Testis (tissue), 2 donors: Measurements from ENCODE around the gene GALNT14.

Experiments used
- POLR2A ChIP-seq: fragments of 450-650 bp; IDR thresholded peaks from one replicate; pipeline ENCODE4 v1.6.1; 2017; ENCODE audit warnings: antibody characterized with exemption, mild to moderate bottlenecking, moderate library complexity
- TF ChIP-seq, protein P1 (sequence below), 3 experiments: fragments of 450-650 bp in 2 of 3; fragments of 200-600 bp in 1 of 3; sonication (generic) in 1 of 3; IDR thresholded peaks; one replicate each; pipeline ENCODE4 v1.5.1; 2016 to 2019; ENCODE audit warnings: antibody characterized with exemption in 3 of 3, mild to moderate bottlenecking in 2 of 3, moderate library complexity in 1 of 3

DNA sequence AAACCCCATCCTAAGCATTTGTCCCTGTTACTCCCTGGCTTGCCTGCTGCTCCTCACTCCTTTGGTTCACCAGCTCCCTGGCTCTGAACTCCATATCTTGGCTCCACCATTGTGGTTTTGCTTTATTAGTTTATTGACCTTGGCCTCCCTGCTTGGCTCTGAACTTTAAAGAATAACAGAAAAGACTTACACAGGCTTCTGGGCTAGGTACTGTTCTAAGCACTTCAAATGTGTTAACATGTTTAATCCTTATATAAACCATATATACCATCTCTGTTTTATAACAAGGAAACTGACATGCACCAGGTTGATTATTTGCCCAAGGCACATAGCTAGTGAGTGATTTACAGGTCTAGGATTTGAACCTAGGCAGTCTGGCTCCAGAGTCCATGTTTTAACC is 181.2 kb downstream of the GALNT14 start:
- TF ChIP-seq, protein P1, sequence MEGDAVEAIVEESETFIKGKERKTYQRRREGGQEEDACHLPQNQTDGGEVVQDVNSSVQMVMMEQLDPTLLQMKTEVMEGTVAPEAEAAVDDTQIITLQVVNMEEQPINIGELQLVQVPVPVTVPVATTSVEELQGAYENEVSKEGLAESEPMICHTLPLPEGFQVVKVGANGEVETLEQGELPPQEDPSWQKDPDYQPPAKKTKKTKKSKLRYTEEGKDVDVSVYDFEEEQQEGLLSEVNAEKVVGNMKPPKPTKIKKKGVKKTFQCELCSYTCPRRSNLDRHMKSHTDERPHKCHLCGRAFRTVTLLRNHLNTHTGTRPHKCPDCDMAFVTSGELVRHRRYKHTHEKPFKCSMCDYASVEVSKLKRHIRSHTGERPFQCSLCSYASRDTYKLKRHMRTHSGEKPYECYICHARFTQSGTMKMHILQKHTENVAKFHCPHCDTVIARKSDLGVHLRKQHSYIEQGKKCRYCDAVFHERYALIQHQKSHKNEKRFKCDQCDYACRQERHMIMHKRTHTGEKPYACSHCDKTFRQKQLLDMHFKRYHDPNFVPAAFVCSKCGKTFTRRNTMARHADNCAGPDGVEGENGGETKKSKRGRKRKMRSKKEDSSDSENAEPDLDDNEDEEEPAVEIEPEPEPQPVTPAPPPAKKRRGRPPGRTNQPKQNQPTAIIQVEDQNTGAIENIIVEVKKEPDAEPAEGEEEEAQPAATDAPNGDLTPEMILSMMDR (IDR thresholded peaks at IDR 0.05), result no peak
- no peak for TF ChIP-seq POLR2A
